Activated gamma-delta T cell treated with anti-CD3 and anti-CD28 coated beads, Interleukin-2, amount 50 U/mL, for 16 hours (primary cell): ENCODE results near the gene EXT2.
A peak's percentile ranks its signal among the peaks of the same experiment; 100 is the strongest.

Experiments used
- DNase-seq: peaks from one replicate; pipeline ENCODE4 v3.0.0-alpha.2; 2020; ENCODE audit warnings: low read depth

Gene EXT2

DNA sequence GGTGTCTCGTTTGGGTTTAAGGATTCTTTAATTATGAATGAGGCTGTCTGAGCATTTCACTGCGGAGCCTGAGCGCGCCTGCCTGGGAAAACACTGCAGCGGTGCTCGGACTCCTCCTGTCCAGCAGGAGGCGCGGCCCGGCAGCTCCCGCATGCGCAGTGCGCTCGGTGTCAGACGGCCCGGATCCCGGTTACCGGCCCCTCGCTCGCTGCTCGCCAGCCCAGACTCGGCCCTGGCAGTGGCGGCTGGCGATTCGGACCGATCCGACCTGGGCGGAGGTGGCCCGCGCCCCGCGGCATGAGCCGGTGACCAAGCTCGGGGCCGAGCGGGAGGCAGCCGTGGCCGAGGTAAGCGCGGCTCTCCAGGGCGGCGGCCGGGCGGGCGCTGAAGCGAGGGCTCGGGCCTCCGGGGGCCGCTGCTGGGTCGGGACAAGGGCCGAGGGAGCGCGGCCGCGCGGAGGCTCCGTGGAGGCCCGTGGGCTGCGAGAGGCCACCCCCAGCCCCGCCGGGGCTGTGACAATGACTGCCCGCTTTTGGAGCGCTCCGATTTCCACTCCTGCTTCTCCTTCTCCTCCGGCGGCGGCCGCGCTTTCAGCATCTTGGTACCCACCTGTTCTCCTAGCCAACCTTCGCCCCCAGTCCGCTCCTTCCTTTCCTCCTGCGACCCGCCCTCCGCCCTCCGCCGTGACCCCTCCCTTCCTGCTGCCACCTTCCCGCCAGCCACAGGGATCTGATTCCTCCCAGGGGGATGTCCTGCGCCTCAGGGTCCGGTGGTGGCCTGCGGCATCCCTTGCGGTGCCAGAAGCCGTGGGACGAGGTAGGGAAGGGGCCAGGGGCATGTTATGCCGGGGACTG, at the start of gene EXT2:
TSS of gene EXT2 (plus strand) at position 173 of the 854 bp plus-strand sequence. CDS start 12,035 bp downstream, outside the sequence.
- DNase-seq, result peak; percentile 78

DNA sequence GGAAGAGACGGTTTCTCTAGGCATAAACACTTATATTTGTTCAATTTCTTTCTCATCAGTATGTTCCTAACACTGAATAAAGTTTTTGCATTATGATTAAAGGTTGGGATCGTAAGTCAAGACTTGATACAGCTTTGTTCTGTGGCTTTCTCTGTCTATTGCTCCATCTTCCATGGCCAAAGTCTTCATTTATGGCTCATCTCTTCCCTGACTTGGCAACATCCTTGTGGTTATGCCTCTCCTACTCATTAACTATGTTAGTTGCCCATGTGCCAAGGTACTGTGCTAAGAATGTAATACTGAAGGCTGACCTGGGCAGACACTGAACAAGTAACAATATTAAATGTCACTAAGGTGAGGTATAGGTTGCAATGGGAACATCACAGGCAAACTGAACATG, 49.3 kb upstream of the EXT2 start:
- no peak for DNase-seq

DNA sequence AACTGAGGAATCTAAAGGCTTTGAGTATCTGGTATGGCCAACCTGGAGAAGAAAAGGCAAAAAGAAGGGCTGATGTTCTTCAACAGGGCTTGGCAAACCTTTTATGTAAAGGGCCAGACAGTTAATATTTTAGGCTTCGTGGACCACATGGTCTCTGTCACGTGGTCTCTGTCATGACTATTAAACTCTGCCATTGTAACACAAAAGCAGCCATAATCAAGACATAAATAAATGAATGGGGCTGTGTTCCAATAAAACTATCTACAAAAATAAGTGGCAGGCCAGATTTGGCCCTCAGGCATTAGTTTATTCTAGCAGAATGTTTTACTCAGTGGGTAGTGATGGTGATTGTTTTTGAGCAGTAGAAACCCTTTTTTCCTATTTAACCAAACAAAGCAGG, 48.2 kb upstream of the EXT2 start:
- no peak for DNase-seq

DNA sequence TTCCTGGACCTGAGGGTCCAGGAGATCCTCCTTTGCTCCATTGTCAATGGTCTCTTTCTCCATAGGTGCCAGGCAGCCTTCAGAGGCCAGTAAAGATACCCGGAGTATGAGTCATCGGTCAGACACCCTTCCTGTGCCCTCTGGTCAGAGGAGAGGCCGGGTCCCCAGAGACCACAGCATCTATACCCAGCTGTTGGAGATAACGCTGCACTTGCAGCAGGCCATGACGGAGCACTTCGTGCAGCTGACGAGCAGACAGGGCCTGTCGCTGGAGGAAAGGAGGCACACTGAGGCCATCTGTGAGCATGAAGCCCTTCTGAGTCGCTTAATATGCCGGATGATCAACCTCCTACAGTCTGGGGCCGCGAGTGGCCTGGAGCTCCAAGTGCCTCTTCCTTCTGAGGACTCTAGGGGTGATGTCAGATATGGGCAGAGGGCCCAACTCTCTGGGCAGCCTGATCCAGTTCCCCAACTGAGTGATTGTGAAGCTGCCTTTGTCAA, 47.5 kb upstream of the EXT2 start, which contains the start of gene ACCSL:
TSS of gene ACCSL (plus strand) at position 51 of the 501 bp plus-strand sequence. CDS start at position 107, 56 bp downstream.
- no peak for DNase-seq

GRCh38 chr11:44049832-44050231, 45.6 kb upstream of the EXT2 start:
- no peak for DNase-seq

GRCh38 chr11:44051171-44051570, 44.3 kb upstream of the EXT2 start:
- DNase-seq, result no peak

DNA sequence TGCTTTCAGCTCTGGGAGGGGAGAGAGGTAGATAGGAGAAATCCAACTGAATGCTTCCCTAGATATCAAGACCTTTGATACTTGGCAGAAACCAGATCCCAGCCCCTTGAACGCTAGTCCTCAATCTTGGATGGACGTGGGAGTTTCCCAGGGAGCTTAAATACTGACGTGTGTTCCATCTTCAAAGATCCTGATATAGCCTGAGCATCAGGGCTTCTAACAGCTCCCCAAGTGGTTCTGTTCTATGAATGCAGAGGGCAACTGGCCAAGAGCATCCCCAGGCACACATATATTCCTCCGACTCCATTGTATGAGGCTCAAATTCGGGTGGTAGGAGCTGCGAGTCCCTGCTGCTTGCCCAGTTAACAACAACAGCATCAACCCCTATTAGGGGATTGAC, 38.1 kb upstream of the EXT2 start:
- DNase-seq, result no peak

GRCh38 chr11:44058275-44058674, 37.2 kb upstream of the EXT2 start:
- no peak for DNase-seq

- no peak for DNase-seq
These were observed 30.3 kb upstream of the EXT2 start for GRCh38 chr11:44065161-44065661.

DNA sequence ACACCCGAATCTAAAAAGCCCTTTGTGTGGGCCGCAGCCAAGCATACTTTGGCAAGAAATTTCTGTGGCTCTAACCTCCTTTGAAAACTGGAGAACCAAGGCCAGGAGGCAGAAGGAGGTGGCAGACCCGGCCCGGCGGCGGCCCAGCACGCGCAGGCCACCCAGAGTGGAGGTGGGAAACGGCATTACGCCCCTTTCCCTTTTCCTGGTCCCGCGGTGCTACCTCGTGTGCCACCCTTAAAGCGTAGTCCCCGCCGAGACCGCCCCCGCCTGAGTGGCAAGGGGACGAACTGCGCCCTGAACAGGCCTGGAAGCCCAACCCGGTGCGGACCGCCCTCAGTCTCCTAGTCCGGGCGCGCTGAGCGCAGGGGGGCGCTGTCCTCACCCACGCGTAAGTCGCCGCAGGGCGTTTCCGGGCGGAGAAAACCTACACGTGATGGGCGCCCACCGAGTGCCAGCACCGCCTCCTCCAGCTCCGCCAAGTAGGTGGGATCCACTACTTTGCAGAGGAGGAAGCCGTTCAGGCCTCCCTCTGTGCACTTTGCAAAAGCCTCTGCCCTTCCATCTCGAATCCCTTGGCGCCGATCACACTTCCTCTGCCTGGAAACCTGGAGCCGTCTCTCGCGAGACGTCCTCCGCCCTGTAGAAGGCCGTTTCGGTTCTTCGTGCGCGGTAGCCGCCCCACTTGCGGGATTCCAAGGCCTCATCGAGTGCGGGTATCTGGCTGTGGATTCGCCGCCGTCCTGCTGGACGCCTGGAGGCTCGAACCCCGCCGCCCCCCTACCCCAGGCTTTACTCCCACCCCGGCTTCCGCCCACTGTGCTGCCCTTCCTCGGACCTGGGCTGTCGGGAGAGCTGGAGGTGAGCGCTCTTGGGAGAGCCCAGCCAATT, 29.4 kb upstream of the EXT2 start, which contains the start of gene ACCS:
TSS of gene ACCS (plus strand) at position 430 of the 891 bp plus-strand sequence. CDS start 1,358 bp downstream, outside the sequence.
- DNase-seq, result peak; percentile 74

DNA sequence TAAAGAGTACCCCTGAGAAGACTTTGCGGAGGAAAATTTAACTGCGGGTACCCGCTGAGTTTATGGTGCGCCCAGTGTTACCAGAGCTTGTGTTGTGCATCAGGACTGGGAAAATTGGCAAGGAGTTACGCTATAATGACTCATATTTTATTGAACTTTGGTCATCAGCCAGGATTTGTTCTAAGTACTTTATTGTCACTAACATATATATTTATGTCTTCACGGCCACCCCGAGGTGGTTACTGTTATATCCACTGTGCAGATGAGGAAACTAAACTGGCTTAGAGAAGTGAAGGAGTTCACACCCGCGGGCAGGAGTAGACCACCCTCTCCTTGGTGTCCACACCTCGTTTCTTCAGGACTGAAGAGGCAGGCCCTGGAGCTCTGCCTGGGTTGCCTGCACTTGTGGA, 28.7 kb upstream of the EXT2 start:
- DNase-seq, result no peak

- DNase-seq, result no peak
These were observed 28.2 kb upstream of the EXT2 start for GRCh38 chr11:44067266-44067665.

DNA sequence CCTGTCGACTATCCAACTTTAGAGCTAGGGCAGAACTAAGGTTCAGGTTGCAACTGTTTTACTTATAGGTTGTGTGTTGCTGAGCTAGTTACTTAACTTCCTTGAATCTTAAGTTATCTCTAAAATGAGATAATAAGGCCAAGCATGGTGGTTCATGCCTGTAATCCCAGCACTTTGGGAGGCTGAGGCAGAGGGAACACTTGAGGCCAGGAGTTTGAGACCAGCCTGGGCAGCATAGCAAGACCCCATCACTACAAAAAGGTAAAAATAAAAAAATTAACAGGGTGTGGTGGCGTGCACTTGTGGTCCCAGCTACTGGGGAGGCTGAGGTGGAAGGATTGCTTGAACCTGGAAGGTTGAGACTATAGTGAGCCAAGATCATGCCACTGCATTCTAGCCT, 27.3 kb upstream of the EXT2 start:
- no peak for DNase-seq

DNA sequence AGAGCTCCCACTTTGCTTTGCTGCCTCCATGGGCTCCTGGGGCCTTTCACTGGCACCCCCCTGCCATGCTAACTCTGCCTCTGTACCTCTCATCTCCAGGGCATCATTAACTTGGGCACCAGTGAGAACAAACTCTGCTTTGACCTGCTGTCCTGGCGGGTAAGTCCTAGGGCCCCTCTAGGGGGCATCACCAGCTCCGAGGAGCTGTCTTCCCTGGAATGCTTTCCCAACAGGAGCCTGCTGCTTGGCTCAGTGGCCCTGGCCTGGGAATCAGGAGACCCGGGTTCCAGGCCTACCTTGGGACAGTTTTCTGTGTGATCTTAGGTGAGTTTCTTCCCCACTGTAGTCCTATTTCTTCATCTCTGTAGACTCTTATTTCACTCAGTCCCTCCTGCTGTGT, 24.3 kb upstream of the EXT2 start:
- no peak for DNase-seq

- DNase-seq, result no peak
These were observed 22.5 kb upstream of the EXT2 start for GRCh38 chr11:44072757-44073658.

DNA sequence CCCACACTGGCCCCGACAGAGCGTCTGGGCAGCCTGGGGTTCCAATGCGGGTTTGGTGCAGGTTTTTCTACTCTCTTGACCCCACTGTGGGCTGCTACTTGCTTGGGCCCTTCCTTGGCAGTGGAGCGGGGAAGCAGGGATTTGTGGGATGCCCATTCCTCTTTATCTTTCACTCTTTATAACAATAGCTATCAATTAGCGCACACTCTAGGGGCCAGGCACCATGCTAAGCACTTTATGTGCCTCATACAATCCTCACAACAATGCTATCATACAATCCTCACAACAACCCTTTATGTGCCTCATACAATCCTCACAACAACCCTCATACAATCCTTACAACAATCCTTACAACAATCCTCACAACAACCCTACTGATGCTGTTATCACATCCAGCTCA, 16.7 kb upstream of the EXT2 start:
- DNase-seq, result no peak

DNA sequence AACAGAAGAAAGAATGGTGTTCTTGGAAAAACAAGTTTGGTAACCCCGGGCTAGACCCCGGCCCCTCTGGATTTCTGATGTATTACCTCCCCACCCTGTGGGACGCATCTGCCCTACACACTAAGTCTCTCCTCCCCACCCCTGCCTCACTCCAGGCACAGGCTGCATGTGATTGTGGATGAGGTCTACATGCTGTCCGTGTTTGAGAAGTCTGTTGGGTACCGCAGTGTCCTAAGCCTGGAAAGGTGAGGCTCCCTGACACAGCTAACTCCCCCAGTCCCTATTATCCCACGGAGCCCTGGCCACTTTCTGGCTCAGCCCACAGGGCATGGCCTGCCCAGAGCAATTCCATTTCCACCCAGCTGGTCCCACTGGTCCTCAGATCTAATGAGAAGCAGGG, 16.1 kb upstream of the EXT2 start:
- DNase-seq, result no peak

- DNase-seq, result no peak
These were observed 14.5 kb upstream of the EXT2 start for GRCh38 chr11:44080951-44081350.

GRCh38 chr11:44082645-44083044, 12.8 kb upstream of the EXT2 start:
- DNase-seq, result no peak

DNA sequence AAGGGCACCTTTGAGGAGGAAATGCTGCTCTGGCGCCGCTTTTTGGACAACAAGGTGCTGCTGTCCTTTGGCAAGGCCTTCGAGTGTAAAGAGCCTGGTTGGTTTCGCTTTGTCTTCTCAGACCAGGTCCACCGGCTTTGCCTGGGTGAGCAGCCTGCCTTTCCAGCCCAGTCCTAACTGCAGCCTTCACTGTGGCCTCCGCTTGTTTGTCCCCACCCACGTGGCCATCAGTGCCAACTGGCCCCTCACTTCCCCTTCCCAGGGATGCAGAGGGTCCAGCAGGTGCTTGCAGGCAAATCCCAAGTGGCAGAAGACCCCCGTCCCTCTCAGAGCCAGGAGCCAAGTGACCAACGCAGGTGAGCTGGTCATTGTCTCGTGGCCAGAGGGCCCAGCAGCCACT, 12.0 kb upstream of the EXT2 start:
- DNase-seq, result no peak

DNA sequence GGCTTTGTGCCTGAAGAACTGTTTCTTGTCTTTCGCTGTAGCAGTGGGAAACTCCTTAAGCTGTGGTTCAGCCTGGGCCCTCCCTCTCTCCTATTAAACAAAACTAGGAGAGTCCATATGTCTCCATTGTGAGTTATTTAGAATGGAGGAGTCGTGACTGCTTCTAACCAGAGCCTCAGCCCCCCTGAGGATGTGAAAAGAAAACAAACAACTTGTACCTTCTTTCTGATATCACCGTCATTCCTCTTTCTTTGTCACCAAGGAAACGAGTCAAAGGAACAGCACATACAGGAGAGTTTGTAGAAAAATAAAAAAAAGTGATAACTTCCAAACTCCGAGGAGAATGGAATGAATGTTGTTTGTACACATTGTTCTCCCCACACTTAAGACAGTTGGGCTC, 11.6 kb upstream of the EXT2 start:
- no peak for DNase-seq
